H9 (cell line): ENCODE measurements around the gene EPB41L1. TPM values are rescaled to one million over a fixed set of nuclear protein-coding genes. Genes with fewer than 3 reads are reported as not detected.

Experiments
- DNase-seq: peaks from one replicate; pipeline ENCODE4 v3.0.0-alpha.2; 2017
- H2AFZ ChIP-seq: one replicate; pipeline ENCODE4 v1.6.1; 2013; ENCODE audit warnings: mild to moderate bottlenecking, low read length, control low read depth, moderate library complexity
- H2AK5ac ChIP-seq: 2 replicates; pipeline ENCODE4 v1.6.1; 2013; ENCODE audit warnings: low read length, control low read depth, mixed read lengths; ENCODE audit not compliant: insufficient read length
- H2BK120ac ChIP-seq: one replicate; pipeline ENCODE4 v1.6.1; 2013; ENCODE audit warnings: low read depth, mild to moderate bottlenecking, low read length, control low read depth, inconsistent platforms; ENCODE audit not compliant: poor library complexity, severe bottlenecking
- H2BK12ac ChIP-seq: 2 replicates; pipeline ENCODE4 v1.6.1; 2013; ENCODE audit warnings: low read length, control low read depth, mixed read lengths, low read depth; ENCODE audit not compliant: insufficient read length
- H2BK15ac ChIP-seq: 2 replicates; pipeline ENCODE4 v1.6.1; 2013; ENCODE audit warnings: low read depth, low read length, control low read depth
- H2BK20ac ChIP-seq: one replicate; pipeline ENCODE4 v1.6.1; 2013; ENCODE audit warnings: low read depth, mild to moderate bottlenecking, low read length, control low read depth, inconsistent platforms; ENCODE audit not compliant: poor library complexity, severe bottlenecking
- H2BK5ac ChIP-seq: 2 replicates; pipeline ENCODE4 v1.6.1; 2013; ENCODE audit warnings: low read length, control low read depth, mixed read lengths; ENCODE audit not compliant: insufficient read length
- H3K14ac ChIP-seq: 2 replicates; pipeline ENCODE4 v1.6.1; 2013; ENCODE audit warnings: low read length, control low read depth; ENCODE audit not compliant: insufficient read depth
- H3K18ac ChIP-seq: 2 replicates; pipeline ENCODE4 v1.6.1; 2013; ENCODE audit warnings: low read depth, mild to moderate bottlenecking, mixed read lengths, low read length, control low read depth; ENCODE audit not compliant: insufficient read length
- H3K23ac ChIP-seq: 2 replicates; pipeline ENCODE4 v1.6.1; 2013; ENCODE audit warnings: low read length, control low read depth, mixed read lengths, low read depth; ENCODE audit not compliant: insufficient read length
- H3K23me2 ChIP-seq: 2 replicates; pipeline ENCODE4 v1.6.1; 2013; ENCODE audit warnings: low read depth, mild to moderate bottlenecking, mixed read lengths, low read length, control low read depth; ENCODE audit not compliant: insufficient read length, poor library complexity, severe bottlenecking
- H3K27ac ChIP-seq: 2 replicates; pipeline ENCODE4 v1.5.1; 2013; ENCODE audit warnings: low read length, control low read depth, mixed read lengths, low read depth; ENCODE audit not compliant: insufficient read length
- H3K27me3 ChIP-seq: 2 replicates; pipeline ENCODE4 v1.6.1; 2013; ENCODE audit warnings: low read length, control low read depth, inconsistent platforms; ENCODE audit not compliant: insufficient read depth
- H3K4ac ChIP-seq: 2 replicates; pipeline ENCODE4 v1.6.1; 2013; ENCODE audit warnings: low read depth, mild to moderate bottlenecking, control low read depth, inconsistent platforms, low read length, moderate library complexity
- H3K4me1 ChIP-seq: 2 replicates; pipeline ENCODE4 v1.6.1; 2013; ENCODE audit warnings: low read length, control low read depth, inconsistent platforms; ENCODE audit not compliant: insufficient read depth
- H3K4me2 ChIP-seq: 2 replicates; pipeline ENCODE4 v1.6.1; 2013; ENCODE audit warnings: low read length, control low read depth, mixed read lengths; ENCODE audit not compliant: insufficient read length, insufficient read depth
- H3K56ac ChIP-seq: 2 replicates; pipeline ENCODE4 v1.6.1; 2013; ENCODE audit warnings: low read depth, mild to moderate bottlenecking, mixed read lengths, low read length, control low read depth; ENCODE audit not compliant: insufficient read length
- H3K79me1 ChIP-seq: 2 replicates; pipeline ENCODE4 v1.6.1; 2013; ENCODE audit warnings: low read depth, mild to moderate bottlenecking, moderate library complexity, low read length, control low read depth, inconsistent platforms; ENCODE audit not compliant: insufficient read depth, poor library complexity, severe bottlenecking
- H3K79me2 ChIP-seq: 2 replicates; pipeline ENCODE4 v1.6.1; 2013; ENCODE audit warnings: low read length, control low read depth, inconsistent platforms; ENCODE audit not compliant: insufficient read depth
- H3K9ac ChIP-seq: 2 replicates; pipeline ENCODE4 v1.6.1; 2013; ENCODE audit warnings: low read length, control low read depth, mixed read lengths; ENCODE audit not compliant: insufficient read length; ENCODE audit errors: extremely low read depth
- H3K9me3 ChIP-seq: one replicate; pipeline ENCODE4 v1.6.1; 2013; ENCODE audit warnings: low read depth, low read length, inconsistent platforms; ENCODE audit not compliant: control insufficient read depth
- H3T11ph ChIP-seq: one replicate; pipeline ENCODE4 v1.6.1; 2013; ENCODE audit warnings: mild to moderate bottlenecking, low read length, control low read depth, inconsistent platforms
- H4K20me1 ChIP-seq: one replicate; pipeline ENCODE4 v1.6.1; 2013; ENCODE audit not compliant: control insufficient read depth, insufficient read length, insufficient read depth
- H4K5ac ChIP-seq: 2 replicates; pipeline ENCODE4 v1.6.1; 2013; ENCODE audit warnings: low read depth, mild to moderate bottlenecking, mixed read lengths, low read length, control low read depth; ENCODE audit not compliant: insufficient read length
- H4K8ac ChIP-seq: replicated peaks from 2 replicates; pipeline ENCODE4 v1.6.1; 2013; ENCODE audit warnings: low read length, control low read depth, mixed read lengths, low read depth; ENCODE audit not compliant: insufficient read length
- H4K91ac ChIP-seq: 2 replicates; pipeline ENCODE4 v1.6.1; 2013; ENCODE audit warnings: low read depth, mild to moderate bottlenecking, moderate library complexity, mixed read lengths, low read length, control low read depth; ENCODE audit not compliant: insufficient read length
- H3K27ac Mint-ChIP-seq, 3 experiments: 2 replicates in 2 of 3; 3 replicates in 1 of 3; pipeline ENCODE4 v1.8.0; 2020 to 2021; ENCODE audit warnings: mixed read lengths in 3 of 3, mild to moderate bottlenecking in 1 of 3, moderate library complexity in 1 of 3
- H3K27me3 Mint-ChIP-seq: 2 replicates; pipeline ENCODE4 v1.8.0; 2021; ENCODE audit warnings: low read depth, mild to moderate bottlenecking, moderate library complexity, mixed read lengths
- H3K36me3 Mint-ChIP-seq, 3 experiments: 2 replicates in 2 of 3; 3 replicates in 1 of 3; pipeline ENCODE4 v1.8.0; 2020 to 2021; ENCODE audit warnings: low read depth in 3 of 3, mixed read lengths in 3 of 3; ENCODE audit not compliant: insufficient read depth in 1 of 3
- H3K4me1 Mint-ChIP-seq, 2 experiments: 2 replicates each; pipeline ENCODE4 v1.8.0; 2020; ENCODE audit warnings: mixed read lengths in 2 of 2
- H3K4me3 Mint-ChIP-seq, 2 experiments: 2 replicates in 1 of 2; 3 replicates in 1 of 2; pipeline ENCODE4 v1.8.0; 2020 to 2021; ENCODE audit warnings: mild to moderate bottlenecking in 2 of 2, mixed read lengths in 2 of 2, moderate library complexity in 1 of 2
- H3K9me3 Mint-ChIP-seq, 2 experiments: 2 replicates in 1 of 2; 3 replicates in 1 of 2; pipeline ENCODE4 v1.8.0; 2020; ENCODE audit warnings: mild to moderate bottlenecking in 2 of 2, mixed read lengths in 2 of 2, moderate library complexity in 1 of 2
- total RNA-seq: library from RNA; stranded (reverse); gene quantifications from 2 replicates; pipeline ENCODE4 v1.2.1, GENCODE V29; 2021
- TF ChIP-seq, protein P1 (sequence below): fragments of 200-600 bp; sonication (generic); conservative IDR thresholded peaks from 3 replicates; pipeline ENCODE4 v1.8.0; 2021; ENCODE audit warnings: antibody characterized with exemption, mild to moderate bottlenecking

Gene EPB41L1
- total RNA-seq, 1 experiment from 2014 or later, result 31.1 TPM

DNA sequence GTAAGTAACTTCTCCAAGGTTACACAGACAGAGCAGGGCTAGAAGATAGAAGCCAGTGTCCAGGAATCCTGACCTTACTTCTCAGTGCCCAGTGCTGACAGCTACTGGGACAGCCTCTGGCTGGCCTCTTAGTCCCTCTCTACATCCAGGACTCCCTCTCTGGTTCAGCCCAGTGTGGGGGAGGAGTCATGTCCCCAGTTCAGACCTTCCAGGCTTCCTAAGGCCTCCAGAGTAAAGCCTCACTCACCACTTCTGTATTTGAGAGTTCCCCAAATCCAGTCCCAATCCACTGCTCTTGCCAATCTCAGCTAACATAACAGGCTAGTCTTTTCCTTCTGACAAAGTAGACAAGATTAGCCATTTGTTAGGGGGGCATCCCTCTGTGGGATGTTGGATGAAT is 36.9 kb upstream of the EPB41L1 start:
- Histone ChIP-seq H2AK5ac (no peak overlapping the region), H4K20me1 (no peaks in the 10 kb centered on the region), H4K5ac (no peak overlapping the region), H2BK120ac (no peak overlapping the region), H3K27ac (no peak overlapping the region), H3K9me3 (no peaks in the 10 kb centered on the region), H3K27me3 (no peaks in the 10 kb centered on the region), H2BK15ac (no peak overlapping the region), H3K4ac (no peak overlapping the region), H3K23ac (no peak overlapping the region), H4K91ac (no peak overlapping the region), H3K9ac (no peak overlapping the region), H2AFZ (no peak overlapping the region), H3K79me2 (no peaks in the 10 kb centered on the region), H4K8ac (no peak overlapping the region), H3K4me2 (no peak overlapping the region), H3K23me2 (no peaks in the 10 kb centered on the region), H3K4me1 (0 out of 2 replicates have a peak, but pooled peaks cover 2% of the 10 kb centered on the region), H2BK12ac (no peak overlapping the region), H3K14ac (no peak overlapping the region), H3K79me1 (no peaks in the 10 kb centered on the region), H3K18ac (no peak overlapping the region), H2BK20ac (no peak overlapping the region), H3K56ac (no peak overlapping the region), H2BK5ac (no peak overlapping the region), H3T11ph (no peak overlapping the region)
- Mint-ChIP-seq H3K27ac (no peak overlapping the region), H3K27me3 (peaks cover 51% of the 10 kb centered on the region), H3K4me3 (no peak overlapping the region), H3K36me3 (no peaks in the 10 kb centered on the region), H3K4me1 (peaks cover 21 to 26% of the 10 kb centered on the region in 2 experiments), H3K9me3 (no peaks in the 10 kb centered on the region)
- TF ChIP-seq, protein P1, sequence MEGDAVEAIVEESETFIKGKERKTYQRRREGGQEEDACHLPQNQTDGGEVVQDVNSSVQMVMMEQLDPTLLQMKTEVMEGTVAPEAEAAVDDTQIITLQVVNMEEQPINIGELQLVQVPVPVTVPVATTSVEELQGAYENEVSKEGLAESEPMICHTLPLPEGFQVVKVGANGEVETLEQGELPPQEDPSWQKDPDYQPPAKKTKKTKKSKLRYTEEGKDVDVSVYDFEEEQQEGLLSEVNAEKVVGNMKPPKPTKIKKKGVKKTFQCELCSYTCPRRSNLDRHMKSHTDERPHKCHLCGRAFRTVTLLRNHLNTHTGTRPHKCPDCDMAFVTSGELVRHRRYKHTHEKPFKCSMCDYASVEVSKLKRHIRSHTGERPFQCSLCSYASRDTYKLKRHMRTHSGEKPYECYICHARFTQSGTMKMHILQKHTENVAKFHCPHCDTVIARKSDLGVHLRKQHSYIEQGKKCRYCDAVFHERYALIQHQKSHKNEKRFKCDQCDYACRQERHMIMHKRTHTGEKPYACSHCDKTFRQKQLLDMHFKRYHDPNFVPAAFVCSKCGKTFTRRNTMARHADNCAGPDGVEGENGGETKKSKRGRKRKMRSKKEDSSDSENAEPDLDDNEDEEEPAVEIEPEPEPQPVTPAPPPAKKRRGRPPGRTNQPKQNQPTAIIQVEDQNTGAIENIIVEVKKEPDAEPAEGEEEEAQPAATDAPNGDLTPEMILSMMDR, result no peak
- no peak for DNase-seq
